ENCODE data around the gene BEAN1. TPM values are rescaled to one million over a fixed set of nuclear protein-coding genes. Genes with fewer than 3 reads are reported as not detected.

The BEAN1 gene
- total and polyA plus RNA-seq, 10 donors = 0.21 to 0.68 (median 0.42) TPM; not detected in 3

- H3K36me3 ChIP-seq = peaks cover 0 to 54% (median 0%) of the 10 kb centered on the region in 6 donors
- intact Hi-C loops (cut with DNase I; ENCODE audit: low total_unique reads) = no loop called here
- H3K9me3 ChIP-seq = no peaks in the 10 kb centered on the region
- peak; percentile 9 for DNase-seq
- H3K4me1 ChIP-seq = peaks cover 18 to 49% (median 30%) of the 10 kb centered on the region in 6 donors
- TF ChIP-seq POLR2A (IDR thresholded peaks at IDR 0.05) (no peak), CTCF (IDR thresholded peaks at IDR 0.05 in 8 of 11, conservative IDR thresholded peaks at IDR 0.05 in 3 of 11) (no peak), POLR2AphosphoS5 (IDR thresholded peaks at IDR 0.05) (no peak)
- peak overlapping the region in 1 of 8 donors; percentile 36 for H3K27ac ChIP-seq
- no peaks in the 10 kb centered on the region for H3K27me3 ChIP-seq (replicated peaks in 1 of 7)
- no peak overlapping the region for H3K4me3 ChIP-seq
- whole genome bisulfite sequencing, 5 donors = 71 to 75% (median 72%) methylated on average over 7 of the region's 7 CpGs
Measured at GRCh38 chr16:66508248-66508913, 81.3 kb downstream of the BEAN1 start.

- Histone ChIP-seq H3K9me3 (no peaks in the 10 kb centered on the region), H3K4me3 (no peak overlapping the region), H3K27ac (peak overlapping the region in 1 of 8 donors; percentile 36), H3K36me3 (peaks cover 0 to 54% (median 0%) of the 10 kb centered on the region in 6 donors), H3K27me3 (replicated peaks in 1 of 7) (no peaks in the 10 kb centered on the region), H3K4me1 (peaks cover 18 to 53% (median 33%) of the 10 kb centered on the region in 6 donors)
- intact Hi-C loops (cut with DNase I; ENCODE audit: low total_unique reads) = no loop called here
- DNase-seq = peak; percentile 60
- WGBS, 5 donors = 73 to 96% (median 88%) methylated on average over 9 of the region's 9 CpGs
- no peak for TF ChIP-seq POLR2A (IDR thresholded peaks at IDR 0.05)
- no peak for TF ChIP-seq CTCF (IDR thresholded peaks at IDR 0.05 in 8 of 11, conservative IDR thresholded peaks at IDR 0.05 in 3 of 11)
- no peak for TF ChIP-seq POLR2AphosphoS5 (IDR thresholded peaks at IDR 0.05)
Measured at GRCh38 chr16:66508914-66509496, 81.9 kb downstream of the BEAN1 start.

- no peaks in the 10 kb centered on the region for H3K9me3 ChIP-seq
- no peaks in the 10 kb centered on the region for H3K27me3 ChIP-seq (replicated peaks in 1 of 7)
- peaks cover 0 to 54% (median 0%) of the 10 kb centered on the region in 6 donors for H3K36me3 ChIP-seq
- peak overlapping the region in 3 of 8 donors; percentile 8 to 86 (median 81) for H3K27ac ChIP-seq
- intact Hi-C loops (cut with DNase I; ENCODE audit: low total_unique reads) = no loop called here
- DNase-seq = peak; percentile 60
- WGBS, 5 donors = 93 to 98% (median 95%) methylated on average over 5 of the region's 5 CpGs
- TF ChIP-seq POLR2AphosphoS5 (IDR thresholded peaks at IDR 0.05) (peak in 1 of 3 donors; percentile 21), POLR2A (IDR thresholded peaks at IDR 0.05) (no peak)
- peaks cover 18 to 57% (median 33%) of the 10 kb centered on the region in 6 donors for H3K4me1 ChIP-seq
- no peak overlapping the region for H3K4me3 ChIP-seq
Measured at GRCh38 chr16:66509576-66509975, 82.5 kb downstream of the BEAN1 start.

- Histone ChIP-seq H3K36me3 (peaks cover 0 to 54% (median 0%) of the 10 kb centered on the region in 6 donors), H3K27ac (peak overlapping the region in 6 of 8 donors; percentile 62 to 86 (median 74)), H3K4me1 (peaks cover 20 to 64% (median 38%) of the 10 kb centered on the region in 6 donors), H3K4me3 (no peak overlapping the region), H3K27me3 (replicated peaks in 1 of 7) (no peaks in the 10 kb centered on the region), H3K9me3 (no peaks in the 10 kb centered on the region)
- TF ChIP-seq POLR2AphosphoS5 (IDR thresholded peaks at IDR 0.05) (peak in 1 of 3 donors; percentile 48), POLR2A (IDR thresholded peaks at IDR 0.05) (no peak)
- WGBS, 5 donors = 75 to 87% (median 83%) methylated on average over 5 of the region's 5 CpGs
- DNase-seq = no peak
- intact Hi-C loops (cut with DNase I; ENCODE audit: low total_unique reads) = no loop called here
Measured at GRCh38 chr16:66510298-66510697, 83.2 kb downstream of the BEAN1 start.

Data from spleen (tissue), 11 donors.